CD4-positive, alpha-beta T cell (primary cell): ENCODE data around the gene NPRL2. TPM values are rescaled to one million over a fixed set of nuclear protein-coding genes. Genes with fewer than 3 reads are reported as not detected.
A peak's percentile ranks its signal among the peaks of the same experiment; 100 is the strongest.

Experiments used
- ATAC-seq: fragments of 200-7000 bp; cut with Tn5 transposase; one replicate; pipeline ENCODE4 v1.10.0; 2022; ENCODE audit warnings: mild to moderate bottlenecking; ENCODE audit not compliant: poor library complexity
- CTCF ChIA-PET: fragments of 350-600 bp; sonication (Branson Sonifier 250); formaldehyde crosslinking; loops from one replicate; lab custom pipeline; 2021; ENCODE audit warnings: antibody characterized with exemption, inconsistent platforms; lab: Charles Lee
- POLR2A ChIA-PET: fragments of 350-600 bp; sonication (Branson Sonifier 250); formaldehyde crosslinking; loops from one replicate; lab custom pipeline; 2021; ENCODE audit warnings: antibody characterized with exemption, inconsistent platforms; lab: Charles Lee
- DNase-seq, 14 experiments: peaks; one replicate each; pipeline ENCODE4 v3.0.0-alpha.2; 2013 to 2020; ENCODE audit warnings: mixed read lengths in 2 of 14
- H3K27ac ChIP-seq, 2 donors: one replicate each; pipeline versions ENCODE4 v1.5.1 to v1.7.0; 2013; ENCODE audit warnings: low read length in 2 of 2, low read depth in 1 of 2, mild to moderate bottlenecking in 1 of 2
- H3K27me3 ChIP-seq, 2 experiments: 1 replicate in 1 of 2; 2 replicates in 1 of 2; pipeline versions ENCODE4 v1.6.1 to v1.7.0; 2013; ENCODE audit warnings: low read length in 2 of 2, control low read depth in 1 of 2, mild to moderate bottlenecking in 1 of 2, moderate library complexity in 1 of 2; ENCODE audit not compliant: insufficient read depth in 2 of 2, control insufficient read depth in 1 of 2
- H3K36me3 ChIP-seq: one replicate; pipeline ENCODE4 v1.6.1; 2013; ENCODE audit warnings: low read length, control low read depth; ENCODE audit not compliant: insufficient read depth
- H3K4me1 ChIP-seq: one replicate; pipeline ENCODE4 v1.6.1; 2013; ENCODE audit warnings: low read length, control low read depth; ENCODE audit not compliant: insufficient read depth
- H3K4me3 ChIP-seq: one replicate; pipeline ENCODE4 v1.5.1; 2013; ENCODE audit warnings: mild to moderate bottlenecking, low read length, moderate library complexity
- H3K9me3 ChIP-seq, 2 experiments: 1 replicate in 1 of 2; 2 replicates in 1 of 2; pipeline versions ENCODE4 v1.6.1 to v1.7.0; 2013; ENCODE audit warnings: low read length in 2 of 2, mild to moderate bottlenecking in 2 of 2, control low read depth in 1 of 2, moderate library complexity in 1 of 2; ENCODE audit not compliant: control insufficient read depth in 1 of 2, insufficient read depth in 1 of 2
- H3K27ac Mint-ChIP-seq: one replicate; pipeline ENCODE4 v1.8.0; 2020; ENCODE audit warnings: mixed read lengths
- H3K27me3 Mint-ChIP-seq: one replicate; pipeline ENCODE4 v1.8.0; 2021; ENCODE audit warnings: mixed read lengths
- H3K36me3 Mint-ChIP-seq: one replicate; pipeline ENCODE4 v1.8.0; 2021; ENCODE audit warnings: low read depth, mixed read lengths
- H3K4me1 Mint-ChIP-seq: one replicate; pipeline ENCODE4 v1.8.0; 2021; ENCODE audit warnings: low read depth, mixed read lengths
- H3K4me3 Mint-ChIP-seq: one replicate; pipeline ENCODE4 v1.8.0; 2020; ENCODE audit warnings: mild to moderate bottlenecking, mixed read lengths
- H3K9me3 Mint-ChIP-seq: one replicate; pipeline ENCODE4 v1.8.0; 2020; ENCODE audit warnings: mixed read lengths
- intact Hi-C, 2 experiments: fragments of 100-400 bp; cut with DNase I in 1 of 2; cut with micrococcal nuclease in 1 of 2; formaldehyde crosslinking; loops; one replicate each; pipeline versions ENCODE4 v1.15.1 to v1.9.0; 2023 to 2025; cut with DNase I, micrococcal nuclease
- total RNA-seq, 174 experiments: library from RNA in 2 of 174; stranded (reverse) in 2 of 174; gene quantifications; one replicate each; pipeline ENCODE4 v1.2.3 and lab custom pipeline; 2021 to 2026
- TF ChIP-seq, protein P1 (sequence below): fragments of 200-600 bp; IDR thresholded peaks from one replicate; pipeline ENCODE4 v1.8.0; 2022; ENCODE audit warnings: antibody characterized with exemption, mild to moderate bottlenecking

Gene NPRL2
- total RNA-seq, 2 experiments from 2014 or later = 29.4 to 33.2 TPM

DNA sequence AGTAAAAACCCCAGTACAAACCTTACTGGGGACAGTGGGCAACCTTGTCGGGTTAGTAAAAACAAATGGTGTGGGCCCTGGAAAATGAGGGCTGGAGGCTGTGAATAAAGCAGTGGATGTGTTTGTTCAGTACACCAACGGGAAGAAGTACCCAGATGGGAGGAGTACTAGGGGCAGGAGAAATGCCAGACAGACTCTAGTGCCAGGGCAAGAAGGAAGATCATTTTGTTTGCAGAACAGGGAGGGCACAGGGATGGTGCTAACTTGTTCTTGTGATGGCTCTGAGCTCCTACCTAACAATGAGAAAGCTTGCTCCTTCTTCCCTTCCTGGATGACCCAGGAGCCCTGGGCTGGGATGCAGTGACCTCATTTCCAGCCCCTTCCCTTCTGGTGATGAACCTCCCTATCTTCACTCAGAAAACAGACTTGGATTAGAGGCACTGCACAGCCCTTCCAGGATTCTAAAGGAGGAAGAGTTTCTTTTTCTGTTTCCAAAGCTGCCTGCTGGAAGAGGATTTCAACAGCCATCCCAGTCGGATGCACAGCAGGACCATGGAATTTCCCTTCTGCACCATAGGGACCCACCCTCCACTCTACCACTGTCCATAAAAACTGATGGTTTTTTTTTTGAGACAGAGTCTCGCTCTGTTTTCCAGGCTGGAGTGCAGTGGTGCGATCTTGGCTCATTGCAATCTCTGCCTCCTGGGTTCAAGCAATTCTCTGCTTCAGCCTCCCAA lies 16.1 kb downstream of the NPRL2 start:
- no peaks in the 10 kb centered on the region for H3K27me3 Mint-ChIP-seq
- H3K9me3 Mint-ChIP-seq = no peaks in the 10 kb centered on the region
- DNase-seq = no peak
- H3K4me1 Mint-ChIP-seq = peaks cover 56% of the 10 kb centered on the region
- H3K4me3 Mint-ChIP-seq = peak overlapping the region; percentile 63
- ATAC-seq = no peak
- H3K36me3 Mint-ChIP-seq = peaks cover 56% of the 10 kb centered on the region
- Histone ChIP-seq H3K27me3 (no peaks in the 10 kb centered on the region), H3K4me1 (peaks cover 62% of the 10 kb centered on the region), H3K9me3 (no peaks in the 10 kb centered on the region), H3K36me3 (peaks cover 36% of the 10 kb centered on the region), H3K4me3 (peak overlapping the region; percentile 3), H3K27ac (peak overlapping the region; percentile 44 to 56)
- H3K27ac Mint-ChIP-seq = peak overlapping the region; percentile 95
- intact Hi-C loops = loop anchor here (5.0 kb wide), 2 partner anchors 37 to 97 kb away; partner anchors contain the start of genes GNAI2 (in 1 of the 2), HYAL3 (in 1 of the 2) and NAA80 (in 1 of the 2)
- ChIA-PET POLR2A (interaction anchor here (1.2 to 2.9 kb wide), 2 partner anchors 35 to 42 kb away, joined by 4 to 11 read pairs; partner anchors contain the start of genes HYAL3, IFRD2 and NAA80), CTCF (interaction anchor here (0.7 to 1.4 kb wide), 3 partner anchors 12 to 13 kb away, joined by 4 read pairs; no protein-coding TSS in a partner anchor)
- TF ChIP-seq, protein P1, sequence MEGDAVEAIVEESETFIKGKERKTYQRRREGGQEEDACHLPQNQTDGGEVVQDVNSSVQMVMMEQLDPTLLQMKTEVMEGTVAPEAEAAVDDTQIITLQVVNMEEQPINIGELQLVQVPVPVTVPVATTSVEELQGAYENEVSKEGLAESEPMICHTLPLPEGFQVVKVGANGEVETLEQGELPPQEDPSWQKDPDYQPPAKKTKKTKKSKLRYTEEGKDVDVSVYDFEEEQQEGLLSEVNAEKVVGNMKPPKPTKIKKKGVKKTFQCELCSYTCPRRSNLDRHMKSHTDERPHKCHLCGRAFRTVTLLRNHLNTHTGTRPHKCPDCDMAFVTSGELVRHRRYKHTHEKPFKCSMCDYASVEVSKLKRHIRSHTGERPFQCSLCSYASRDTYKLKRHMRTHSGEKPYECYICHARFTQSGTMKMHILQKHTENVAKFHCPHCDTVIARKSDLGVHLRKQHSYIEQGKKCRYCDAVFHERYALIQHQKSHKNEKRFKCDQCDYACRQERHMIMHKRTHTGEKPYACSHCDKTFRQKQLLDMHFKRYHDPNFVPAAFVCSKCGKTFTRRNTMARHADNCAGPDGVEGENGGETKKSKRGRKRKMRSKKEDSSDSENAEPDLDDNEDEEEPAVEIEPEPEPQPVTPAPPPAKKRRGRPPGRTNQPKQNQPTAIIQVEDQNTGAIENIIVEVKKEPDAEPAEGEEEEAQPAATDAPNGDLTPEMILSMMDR = no peak

DNA sequence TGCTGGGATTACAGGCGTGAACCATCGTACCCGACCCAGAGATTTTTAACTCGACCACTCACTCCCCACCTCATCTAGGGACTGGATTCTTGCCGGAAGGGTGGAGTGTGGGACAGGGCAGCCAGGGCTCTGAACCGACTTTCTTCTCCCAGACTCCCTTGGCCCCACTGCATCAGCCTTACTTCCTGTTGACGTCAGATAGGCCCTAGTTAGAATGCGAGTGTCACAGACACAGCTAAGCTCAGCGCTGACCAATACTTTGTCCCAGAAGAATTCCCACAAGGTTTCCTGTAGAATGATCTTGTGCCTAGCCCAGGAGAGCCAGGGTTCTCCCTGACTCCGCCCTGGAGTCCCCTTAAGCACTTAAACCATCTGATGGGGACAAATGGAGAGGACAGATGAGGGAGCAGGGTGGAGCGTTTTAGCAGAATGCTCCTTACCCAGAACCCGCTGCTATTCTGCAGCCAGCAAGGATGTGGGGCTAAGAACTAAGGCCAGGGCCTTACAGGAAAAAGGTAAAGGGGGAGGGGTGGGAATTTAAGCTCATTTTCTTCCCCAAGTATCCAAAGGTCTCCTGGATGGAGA lies 16.7 kb downstream of the NPRL2 start:
- H3K36me3 ChIP-seq = peaks cover 39% of the 10 kb centered on the region
- TF ChIP-seq, protein P1 = no peak
- intact Hi-C loops = no loop called here
- ChIA-PET CTCF (interaction anchor here (0.7 to 1.4 kb wide), 2 partner anchors 12 to 13 kb away, joined by 4 read pairs; no protein-coding TSS in a partner anchor), POLR2A (interaction anchor here (1.2 to 2.9 kb wide), 2 partner anchors 35 to 41 kb away, joined by 4 to 11 read pairs; partner anchors contain the start of genes HYAL3, IFRD2 and NAA80)
- H3K4me3 Mint-ChIP-seq = peak overlapping the region; percentile 63
- no peaks in the 10 kb centered on the region for H3K9me3 ChIP-seq
- peaks cover 55% of the 10 kb centered on the region for H3K4me1 ChIP-seq
- H3K4me1 Mint-ChIP-seq = peaks cover 49% of the 10 kb centered on the region
- peak overlapping the region; percentile 44 to 56 for H3K27ac ChIP-seq
- no peaks in the 10 kb centered on the region for H3K27me3 ChIP-seq
- peak overlapping the region; percentile 3 for H3K4me3 ChIP-seq
- no peaks in the 10 kb centered on the region for H3K27me3 Mint-ChIP-seq
- H3K9me3 Mint-ChIP-seq = no peaks in the 10 kb centered on the region
- no peak for ATAC-seq
- peak overlapping the region; percentile 95 for H3K27ac Mint-ChIP-seq
- peaks cover 56% of the 10 kb centered on the region for H3K36me3 Mint-ChIP-seq
- DNase-seq = peak in 3 of 14 experiments; percentile 56 to 70 (median 61)

DNA sequence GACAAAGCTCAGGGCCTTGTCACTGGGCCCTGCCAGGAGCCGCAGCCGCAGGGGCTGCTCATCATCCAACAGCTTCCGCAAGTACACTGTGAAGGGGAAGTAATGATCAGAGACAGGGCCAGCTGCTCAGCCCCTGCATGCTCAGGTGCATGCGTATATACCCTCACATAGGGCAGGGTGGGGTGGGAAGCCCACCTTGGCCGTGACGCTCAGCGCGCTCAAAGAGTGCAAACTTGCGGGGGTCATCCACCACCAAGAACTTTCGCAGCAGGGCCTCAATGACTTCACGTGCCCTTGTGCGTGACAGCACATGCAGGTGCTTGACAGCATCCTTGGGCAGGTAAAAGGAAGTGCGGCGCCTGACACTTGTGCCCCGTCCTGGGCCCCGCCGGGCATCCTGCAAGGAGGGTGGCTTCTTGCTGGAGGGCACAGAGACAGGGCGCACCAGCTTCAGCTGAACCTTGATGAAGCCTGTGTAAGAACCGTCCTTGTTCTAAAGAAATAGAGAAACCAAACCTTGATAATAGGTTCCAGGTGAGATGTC lies 19.1 kb downstream of the NPRL2 start:
- Mint-ChIP-seq H3K36me3 (peaks cover 52% of the 10 kb centered on the region), H3K27me3 (no peaks in the 10 kb centered on the region), H3K9me3 (no peaks in the 10 kb centered on the region), H3K4me1 (peaks cover 45% of the 10 kb centered on the region), H3K27ac (peak overlapping the region; percentile 24), H3K4me3 (no peak overlapping the region)
- Histone ChIP-seq H3K9me3 (no peaks in the 10 kb centered on the region), H3K36me3 (peaks cover 39% of the 10 kb centered on the region), H3K4me3 (no peak overlapping the region), H3K27ac (no peak overlapping the region), H3K27me3 (no peaks in the 10 kb centered on the region), H3K4me1 (peaks cover 56% of the 10 kb centered on the region)
- ATAC-seq (no peak), DNase-seq (no peak)
- intact Hi-C loops = no loop called here
- ChIA-PET POLR2A (interaction anchor here (1.3 kb wide), 1 partner anchor 19 kb away, joined by 4 read pairs; the partner anchor contains the start of genes CYB561D2 and NPRL2), CTCF (no interaction called here)
- TF ChIP-seq, protein P1 = no peak
